HG03159 (cell line): ENCODE results near the gene L1TD1.
"Not testable (repeated sequence)": the region's sequence is repeated elsewhere in the genome, so short reads cannot be mapped to it uniquely, and the experiment has no call there.

Experiments used
- ATAC-seq: cut with Tn5 transposase; IDR thresholded peaks from one replicate; pipeline ENCODE4 v1.9.1; 2021; ENCODE audit warnings: mild to moderate bottlenecking, moderate library complexity; ENCODE audit not compliant: unreplicated experiment

Gene L1TD1

GRCh38 chr1:62194651-62195544 is at the start of gene L1TD1:
TSS of gene L1TD1 (plus strand) at chr1:62194849. CDS start at chr1:62206629, 11,780 bp downstream.
- no peak for ATAC-seq

GRCh38 chr1:62159940-62160348 is 34.7 kb upstream of the L1TD1 start:
- peak; percentile 85 for ATAC-seq

GRCh38 chr1:62161711-62162110 is 32.9 kb upstream of the L1TD1 start:
- ATAC-seq = no peak

- not testable (repeated sequence) for ATAC-seq
These were observed 24.3 kb upstream of the L1TD1 start for GRCh38 chr1:62170380-62170779.

DNA sequence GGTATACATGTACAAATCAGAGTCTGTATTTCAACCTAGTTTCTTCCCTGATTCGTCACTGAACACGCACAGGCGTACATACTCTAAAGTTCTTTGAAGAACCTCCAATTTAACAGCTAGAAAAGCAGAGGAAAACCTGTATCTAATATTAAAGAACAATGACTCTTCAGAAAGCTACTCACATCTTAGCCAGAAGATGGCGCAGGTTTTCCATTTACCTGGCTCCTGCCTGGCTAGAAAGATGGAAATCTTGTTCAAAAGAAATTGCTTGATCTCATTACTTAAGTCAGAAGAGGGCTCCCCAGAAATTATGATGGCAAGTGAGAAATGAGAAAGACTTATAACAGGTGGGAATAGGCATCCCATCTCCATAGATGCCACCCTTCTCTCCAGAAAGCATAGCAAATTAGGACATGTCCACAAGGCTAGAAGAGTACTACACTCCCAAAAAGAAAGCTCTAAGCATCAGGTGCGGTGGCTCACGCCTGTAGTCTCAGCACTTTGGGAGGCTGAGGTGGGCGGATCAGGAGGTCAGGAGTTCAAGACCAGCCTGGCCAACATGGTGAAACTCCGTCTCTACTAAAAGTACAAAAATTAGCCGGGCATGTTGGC is 19.0 kb upstream of the L1TD1 start:
- ATAC-seq = no peak

DNA sequence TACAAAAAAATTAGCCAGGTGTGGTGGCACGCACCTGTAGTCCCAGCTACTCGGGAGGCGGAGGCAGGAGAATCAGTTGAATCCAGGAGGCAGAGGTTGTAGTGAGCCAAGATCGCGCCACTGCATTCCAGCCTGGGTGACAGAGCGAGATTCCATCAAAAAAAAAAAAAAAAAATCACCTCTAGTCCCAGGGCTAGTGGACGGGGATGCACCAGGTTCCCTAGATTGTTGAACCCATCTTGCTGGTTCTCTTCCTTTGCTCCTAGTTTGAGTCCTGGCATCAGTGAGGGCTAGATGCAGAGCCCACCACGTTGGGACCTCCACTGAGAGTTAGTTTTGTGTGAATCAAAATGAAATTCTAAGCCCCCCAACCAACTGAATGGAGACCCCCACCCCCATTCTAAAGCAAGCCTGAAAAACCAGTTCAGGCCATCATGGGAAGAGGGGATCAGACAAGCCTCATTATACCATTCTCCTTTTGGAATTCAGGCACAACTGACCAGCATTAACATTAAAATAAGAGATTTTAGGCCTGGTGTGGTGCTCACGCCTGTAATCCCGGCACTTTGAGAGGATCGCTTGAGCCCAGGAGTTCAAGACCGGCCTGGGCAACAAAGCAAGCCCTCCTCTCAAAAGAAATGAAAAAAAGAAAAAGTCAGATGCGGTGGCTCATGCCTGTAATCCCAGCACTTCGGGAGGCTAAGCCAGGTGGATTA is 17.9 kb upstream of the L1TD1 start:
- ATAC-seq = no peak

- no peak for ATAC-seq
These were observed 17.0 kb upstream of the L1TD1 start for GRCh38 chr1:62177621-62178020.

GRCh38 chr1:62178372-62178771 is 16.3 kb upstream of the L1TD1 start:
- no peak for ATAC-seq

DNA sequence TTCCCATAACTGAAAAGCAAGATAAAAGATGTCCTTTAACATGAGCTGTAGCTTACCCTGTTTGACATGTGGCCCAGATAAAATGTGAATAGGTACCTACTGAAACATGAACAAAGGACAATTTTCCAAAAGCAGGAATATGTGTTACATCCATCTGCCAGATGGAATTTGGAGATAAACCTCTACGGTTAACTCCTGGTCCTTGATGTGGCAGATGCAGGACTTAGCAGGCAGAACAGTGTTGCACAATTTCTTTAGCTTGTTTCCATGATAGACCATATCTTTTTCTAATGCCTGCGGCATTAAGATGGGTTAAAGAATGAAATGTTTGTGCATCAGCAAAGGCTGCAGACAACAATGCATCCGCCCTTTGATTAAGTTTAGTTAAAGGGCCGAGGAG is 14.6 kb upstream of the L1TD1 start:
- not testable (repeated sequence) for ATAC-seq

DNA sequence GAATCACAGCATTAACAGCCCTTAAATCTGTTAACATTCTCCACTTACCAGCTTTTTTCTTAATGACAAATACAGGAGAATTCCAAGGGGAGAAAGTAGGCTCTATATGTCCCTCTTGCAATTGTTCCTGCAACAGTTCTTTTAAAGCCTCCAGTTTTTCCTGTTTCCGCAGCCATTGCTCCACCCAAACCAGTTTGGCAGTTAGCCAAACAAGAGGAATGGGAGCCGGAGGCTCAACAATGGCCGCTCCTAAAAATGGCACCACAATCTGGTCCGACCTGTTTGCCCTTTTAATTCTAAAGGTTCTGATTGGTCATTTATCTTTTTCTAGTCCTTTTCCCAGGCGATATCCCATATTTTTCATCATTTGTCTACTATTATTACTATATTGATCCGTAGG is 14.0 kb upstream of the L1TD1 start:
- no peak for ATAC-seq

GRCh38 chr1:62181532-62181931 is 13.1 kb upstream of the L1TD1 start:
- ATAC-seq = no peak

GRCh38 chr1:62182157-62182556 is 12.5 kb upstream of the L1TD1 start:
- ATAC-seq = not testable (repeated sequence)

DNA sequence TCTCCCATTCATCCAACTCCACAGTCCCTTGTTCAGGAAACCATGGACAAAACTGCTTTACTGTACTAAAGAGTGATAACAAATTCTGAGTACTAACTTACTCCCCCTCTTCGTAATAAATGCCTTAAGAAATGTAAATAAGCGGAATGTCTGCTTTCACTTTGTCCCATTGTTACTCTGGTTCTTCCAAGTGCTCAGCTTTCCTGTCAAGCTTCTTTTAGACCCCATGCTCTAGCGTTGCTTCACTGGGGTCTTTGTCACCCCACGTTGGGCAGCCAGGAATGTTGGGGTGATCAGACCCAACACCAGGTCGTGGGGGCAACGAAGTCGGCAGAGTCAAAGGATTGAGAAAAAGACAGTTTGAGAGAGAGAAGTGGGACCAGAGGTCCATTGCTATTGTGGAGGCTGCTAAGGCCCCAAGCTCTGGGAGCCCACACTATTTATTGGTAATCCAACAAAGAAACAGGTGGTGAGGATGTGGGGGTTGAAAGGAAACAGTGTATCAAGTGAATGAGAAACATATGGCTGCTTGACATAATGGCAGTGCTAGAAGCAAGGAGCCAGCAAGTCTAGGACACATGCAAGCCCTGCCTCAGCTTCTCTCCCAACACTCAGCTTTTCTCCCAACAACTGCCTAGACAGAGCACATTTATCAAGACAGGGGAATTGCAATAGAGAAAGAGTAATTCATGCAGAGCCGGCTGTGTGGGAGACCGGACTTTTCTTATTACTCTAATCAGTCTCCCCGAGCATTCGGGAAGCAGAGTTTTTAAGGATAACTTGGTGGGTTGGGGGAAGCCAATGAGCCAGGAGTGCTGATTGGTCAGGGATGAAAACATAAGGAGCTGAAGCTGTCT is 11.3 kb upstream of the L1TD1 start:
- not testable (repeated sequence) for ATAC-seq

DNA sequence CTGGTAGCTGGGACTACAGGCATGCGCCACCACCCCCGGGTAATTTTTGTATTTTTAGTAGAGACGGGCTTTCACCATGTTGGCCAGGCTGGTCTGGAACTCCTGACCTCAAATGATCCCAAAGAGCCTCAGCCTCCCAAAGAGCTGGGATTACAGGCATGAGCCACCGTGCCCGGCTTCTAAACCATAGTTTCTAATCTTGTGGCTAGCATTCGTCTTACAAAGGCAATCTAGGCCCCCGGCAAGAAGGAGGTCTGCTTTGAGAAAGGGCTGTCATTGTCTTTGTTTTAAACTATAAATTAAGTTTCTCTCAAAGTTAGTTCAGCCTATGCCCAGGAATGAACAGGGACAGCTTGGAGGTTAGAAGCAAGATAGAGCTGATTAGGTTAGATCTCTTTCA is 10.3 kb upstream of the L1TD1 start:
- no peak for ATAC-seq

DNA sequence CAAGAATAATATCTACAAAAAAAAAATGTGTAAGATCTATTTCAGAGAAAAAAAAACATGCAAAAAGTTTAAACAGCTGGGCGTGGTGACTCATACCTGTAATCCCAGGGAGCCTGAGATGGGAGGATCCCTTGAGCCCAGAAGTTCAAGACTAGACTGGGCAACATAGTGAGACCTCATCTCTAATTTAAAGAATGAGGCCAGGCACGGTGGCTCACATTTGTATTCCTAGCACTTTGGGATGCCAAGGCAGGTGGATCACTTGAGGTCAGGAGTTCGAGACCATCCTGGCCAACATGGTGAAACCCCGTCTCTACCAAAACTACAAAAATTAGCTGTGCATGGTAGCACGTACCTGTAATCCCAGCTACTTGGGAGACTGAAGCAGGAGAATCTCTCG is 9.4 kb upstream of the L1TD1 start:
- not testable (repeated sequence) for ATAC-seq

DNA sequence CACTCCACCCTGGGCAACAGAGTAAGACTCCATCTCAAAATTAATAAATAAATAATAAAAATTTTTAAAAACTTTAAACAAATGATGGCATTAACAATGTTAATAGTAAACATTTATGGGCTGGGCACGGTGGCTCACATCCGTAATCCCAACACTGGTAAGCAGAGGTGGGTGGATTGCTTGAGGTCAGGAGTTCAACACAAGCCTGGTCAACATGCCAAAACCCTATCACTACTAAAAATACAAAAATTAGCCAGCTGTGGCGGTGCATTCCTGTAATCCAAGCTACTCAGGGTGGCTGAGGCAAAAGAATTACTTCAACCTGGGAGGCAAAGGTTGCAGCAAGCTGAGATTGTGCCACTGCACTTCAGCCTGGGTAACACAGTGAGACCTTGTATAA is 9.0 kb upstream of the L1TD1 start:
- no peak for ATAC-seq

- no peak for ATAC-seq
These were observed 7.1 kb upstream of the L1TD1 start for GRCh38 chr1:62187548-62187947.

GRCh38 chr1:62188111-62188510 is 6.5 kb upstream of the L1TD1 start:
- no peak for ATAC-seq

GRCh38 chr1:62196086-62196690 is 1.5 kb downstream of the L1TD1 start:
- no peak for ATAC-seq

DNA sequence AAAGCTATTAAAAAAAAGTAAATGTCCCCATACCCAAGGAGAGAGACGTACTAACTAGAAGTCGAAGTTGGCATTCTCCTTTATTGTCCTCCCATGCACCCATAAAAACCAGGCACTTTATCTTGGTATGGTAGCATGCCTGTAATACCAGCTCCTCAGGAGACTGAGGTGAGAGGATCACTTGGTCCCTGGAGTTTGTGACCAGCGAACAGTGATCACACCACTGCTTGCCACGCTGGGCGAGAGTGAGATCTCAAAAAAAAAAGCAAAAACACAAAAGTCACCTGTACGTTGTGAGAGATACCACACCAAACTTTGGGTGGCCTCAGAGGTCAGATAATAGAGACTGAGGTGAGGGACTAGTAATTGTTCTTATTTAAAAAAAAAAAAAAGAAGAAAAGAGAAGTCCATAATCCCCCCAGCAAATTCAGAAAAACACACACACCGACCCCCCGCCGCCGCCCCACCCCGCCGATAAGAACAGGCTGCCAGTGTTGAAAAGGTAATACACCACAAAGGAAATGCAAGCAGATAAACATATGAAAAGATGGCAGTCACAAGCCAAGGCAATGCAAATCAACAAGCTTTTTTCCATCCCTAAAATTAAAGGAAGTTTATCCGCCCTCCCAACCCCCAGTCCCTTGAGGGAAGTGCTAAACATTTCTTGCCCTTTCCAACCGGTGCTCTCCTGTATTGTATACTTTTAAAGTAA is 3.6 kb downstream of the L1TD1 start:
- no peak for ATAC-seq
